HG03460 (cell line): ENCODE results near the gene PELI1.

Source experiments
- ATAC-seq: cut with Tn5 transposase; IDR thresholded peaks from one replicate; pipeline ENCODE4 v1.9.1; 2021; ENCODE audit not compliant: unreplicated experiment

PELI1 gene

GRCh38 chr2:64157792-64158191 is 13.6 kb upstream of the PELI1 start:
- ATAC-seq, result no peak

DNA sequence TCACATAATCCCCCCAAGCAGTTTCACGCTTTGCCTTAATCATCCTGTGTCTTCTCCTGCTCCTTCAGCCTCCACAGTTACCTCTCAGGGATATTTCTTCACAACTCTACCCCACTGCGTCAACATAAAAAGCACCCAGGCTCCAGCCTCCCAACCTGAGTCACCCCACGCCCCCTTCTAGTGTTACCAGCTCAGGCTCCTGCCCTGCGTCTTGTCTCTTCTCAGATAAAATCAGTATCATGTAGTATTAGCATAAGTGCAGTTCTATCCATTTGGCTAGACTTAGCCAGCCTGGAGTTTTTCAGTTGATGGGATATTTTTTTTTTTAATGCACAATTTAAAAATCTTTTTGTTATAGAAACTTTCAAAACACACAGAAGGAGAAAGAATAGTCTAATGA is 9.6 kb upstream of the PELI1 start:
- ATAC-seq, result no peak

DNA sequence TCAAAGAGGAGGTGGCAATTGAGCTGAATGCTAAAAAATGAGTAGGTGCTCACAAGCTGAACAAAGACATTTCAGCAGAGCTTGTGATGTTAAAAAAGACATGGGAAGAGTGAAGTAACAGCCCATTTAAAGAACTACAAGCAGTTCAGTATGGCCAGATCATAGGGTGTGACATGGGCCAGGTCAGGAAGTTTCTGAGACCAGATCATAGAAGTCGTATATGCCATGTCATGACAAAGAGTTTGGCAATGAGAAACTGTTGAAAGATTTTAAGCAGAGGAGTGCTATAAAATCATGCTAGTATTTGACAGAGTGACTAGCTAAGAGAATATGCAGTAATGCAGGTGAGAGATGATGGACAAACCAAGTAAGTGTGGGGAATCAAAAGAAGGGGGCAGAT is 7.3 kb upstream of the PELI1 start:
- ATAC-seq, result no peak

DNA sequence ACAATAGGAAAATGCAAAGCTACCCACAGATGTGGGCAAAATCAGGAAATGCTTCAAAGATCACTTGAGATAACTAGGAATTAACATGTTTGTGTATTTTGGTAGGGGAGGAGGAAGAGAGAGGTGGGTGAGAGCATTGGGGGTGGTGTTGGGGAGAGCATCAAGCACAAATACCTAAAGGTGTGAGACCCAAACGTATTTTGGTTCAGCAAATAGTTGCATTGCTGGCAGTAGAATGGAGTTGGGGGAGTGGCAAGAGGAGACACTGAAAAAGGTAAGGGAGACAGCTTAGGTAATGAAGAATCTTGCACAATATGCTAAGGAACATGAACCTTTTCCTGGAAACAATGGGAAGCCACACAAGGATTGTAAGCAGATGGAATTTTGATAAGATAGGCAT is 1.5 kb upstream of the PELI1 start:
- ATAC-seq, result no peak

GRCh38 chr2:64145119-64145518 is 899 bp upstream of the PELI1 start:
- no peak for ATAC-seq

DNA sequence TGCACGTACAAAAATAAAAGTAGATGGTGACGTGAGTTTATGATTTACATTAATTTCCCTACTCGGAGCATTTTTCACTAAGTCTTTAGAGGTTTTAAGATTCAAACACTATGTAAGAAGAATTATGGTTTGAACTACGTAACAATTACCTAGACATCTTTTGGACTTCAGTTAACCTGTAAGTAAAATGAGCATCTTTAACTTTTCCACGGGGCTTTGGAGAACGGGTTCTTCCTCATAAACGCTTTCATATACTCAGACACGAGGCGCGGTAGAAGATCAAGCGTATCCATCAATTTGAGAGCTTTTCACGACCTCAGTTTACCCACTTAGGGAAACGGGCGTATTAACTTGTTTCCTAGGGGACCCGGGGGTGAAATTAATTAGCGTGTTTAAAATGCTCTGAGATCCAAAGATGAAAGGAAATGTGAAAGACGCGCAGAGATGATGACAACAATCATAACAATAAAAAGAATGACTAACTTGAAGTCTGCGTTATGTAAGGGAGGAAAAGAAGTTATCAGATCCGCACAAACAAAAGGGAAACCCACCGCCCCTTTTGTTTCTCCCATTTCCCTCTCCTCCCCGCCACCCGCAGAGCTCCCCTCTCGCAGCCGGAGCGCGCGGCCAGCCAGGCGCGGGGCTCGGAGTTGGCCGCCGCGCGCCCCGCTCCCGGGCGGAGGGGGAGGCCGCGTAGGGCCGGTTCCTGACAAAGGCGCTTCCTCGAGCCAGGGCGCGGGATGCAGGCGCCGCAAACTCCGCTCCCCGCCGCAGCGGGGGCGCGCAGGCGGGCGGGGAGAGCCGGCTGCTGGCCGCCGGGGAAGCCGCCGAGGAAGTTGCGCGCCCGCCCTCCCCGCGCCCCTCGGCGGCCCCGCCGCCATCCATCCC is 807 bp downstream of the PELI1 start:
- peak; percentile 12 for ATAC-seq

DNA sequence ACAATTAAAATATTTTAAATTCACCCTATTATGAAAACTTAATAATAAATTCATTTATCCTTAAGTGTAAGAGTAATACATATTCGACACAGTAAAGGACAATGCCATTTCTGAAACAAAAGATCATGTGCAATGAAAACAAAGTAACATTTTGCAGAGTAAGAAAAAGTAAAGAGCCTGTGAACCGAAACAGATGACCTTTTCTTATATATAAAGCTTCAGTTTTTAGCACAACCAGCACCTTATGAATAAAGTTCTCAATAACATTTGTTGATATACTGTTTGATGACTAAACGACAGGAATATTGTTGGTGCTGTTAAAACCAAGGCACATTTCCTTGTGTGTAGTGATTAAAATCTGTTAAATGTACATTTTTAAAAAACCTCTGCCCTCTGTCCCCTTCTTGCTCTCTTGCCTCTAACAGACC is 1.5 kb downstream of the PELI1 start:
- ATAC-seq, result no peak

GRCh38 chr2:64141674-64142405 is 2.4 kb downstream of the PELI1 start:
- ATAC-seq, result no peak

DNA sequence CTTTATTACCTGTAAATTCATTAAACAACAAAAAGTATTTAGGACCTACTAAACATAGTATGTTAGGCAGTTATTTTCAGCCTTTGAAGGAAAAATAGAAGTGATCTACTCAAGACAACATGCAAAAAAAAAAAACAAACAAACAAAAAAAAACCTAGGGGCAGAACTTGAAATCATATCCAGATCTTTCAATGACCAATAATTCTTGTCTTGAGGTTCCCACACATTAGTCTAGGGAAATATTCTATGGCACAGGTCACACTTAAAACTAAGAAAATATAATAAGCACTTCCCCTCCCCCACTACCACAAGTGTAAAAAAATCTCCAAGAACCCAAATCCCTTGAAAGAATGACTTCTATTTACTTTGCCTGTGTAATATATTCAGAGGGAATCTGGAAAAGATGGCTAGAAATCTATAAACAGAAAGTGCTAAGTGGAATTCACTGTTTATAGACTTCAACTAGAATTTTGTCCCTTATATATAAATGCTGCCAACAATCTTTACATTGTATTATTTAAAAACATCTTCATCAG is 3.5 kb downstream of the PELI1 start:
- ATAC-seq, result no peak

DNA sequence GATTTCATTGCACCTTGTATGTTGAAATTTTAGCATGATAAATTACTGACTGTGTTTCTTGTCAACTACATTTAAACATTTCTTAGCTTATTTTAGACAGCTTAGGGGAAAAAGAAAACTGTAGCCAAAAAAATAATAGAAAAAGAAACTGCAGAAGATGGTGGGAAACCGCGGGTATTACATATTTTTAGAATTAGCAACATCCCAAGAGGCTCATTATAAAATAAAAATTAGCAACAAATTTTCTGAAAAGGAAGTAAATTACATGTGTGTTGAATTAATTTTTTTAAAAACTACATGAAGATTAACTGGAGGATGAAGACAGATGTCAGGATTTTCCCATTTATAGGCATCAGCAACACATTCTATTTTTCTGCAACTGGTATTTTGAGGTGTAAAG is 4.3 kb downstream of the PELI1 start:
- ATAC-seq, result no peak

GRCh38 chr2:64137996-64138395 is 6.2 kb downstream of the PELI1 start:
- no peak for ATAC-seq

DNA sequence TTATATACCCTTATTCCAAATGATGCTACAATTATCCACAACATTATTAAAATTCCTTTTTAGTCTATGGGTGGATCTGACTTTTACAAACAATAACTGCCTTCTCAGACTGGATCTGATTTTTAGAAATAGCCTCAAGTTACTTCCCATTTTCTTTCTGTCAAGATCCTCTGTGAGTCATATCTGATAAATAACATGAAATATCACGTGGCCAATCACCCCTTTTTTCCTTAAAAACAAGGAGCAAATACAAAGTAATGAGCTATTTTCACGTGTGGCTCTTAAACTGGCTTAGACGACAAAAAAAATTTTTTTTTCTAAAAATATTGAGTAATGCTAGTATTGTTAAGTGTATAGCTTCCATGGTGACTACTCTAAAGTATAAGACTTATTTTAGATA is 6.7 kb downstream of the PELI1 start:
- ATAC-seq, result no peak

- no peak for ATAC-seq
Measured at GRCh38 chr2:64135421-64135820, 8.8 kb downstream of the PELI1 start.

- no peak for ATAC-seq
Measured at GRCh38 chr2:64134813-64135212, 9.4 kb downstream of the PELI1 start.

DNA sequence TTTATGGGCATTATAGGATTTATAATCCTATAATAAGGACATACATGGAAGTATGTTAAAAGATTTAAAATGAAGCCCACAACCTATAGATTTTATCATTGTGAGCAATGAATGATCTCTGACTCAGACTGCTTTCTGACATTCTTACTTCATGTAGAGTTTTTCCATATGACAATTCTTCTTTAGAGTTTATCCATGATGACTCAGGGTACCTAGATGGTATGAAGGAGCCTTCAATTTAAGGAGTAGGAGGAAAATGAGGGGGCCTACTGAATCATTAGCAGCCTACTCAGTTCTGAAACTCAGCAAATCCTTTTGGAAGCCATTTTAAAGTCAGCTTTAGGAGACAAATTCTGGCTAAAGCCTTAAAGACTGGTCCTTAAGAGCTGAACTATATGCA is 10.4 kb downstream of the PELI1 start:
- no peak for ATAC-seq

GRCh38 chr2:64133354-64133753 is 10.9 kb downstream of the PELI1 start:
- no peak for ATAC-seq

DNA sequence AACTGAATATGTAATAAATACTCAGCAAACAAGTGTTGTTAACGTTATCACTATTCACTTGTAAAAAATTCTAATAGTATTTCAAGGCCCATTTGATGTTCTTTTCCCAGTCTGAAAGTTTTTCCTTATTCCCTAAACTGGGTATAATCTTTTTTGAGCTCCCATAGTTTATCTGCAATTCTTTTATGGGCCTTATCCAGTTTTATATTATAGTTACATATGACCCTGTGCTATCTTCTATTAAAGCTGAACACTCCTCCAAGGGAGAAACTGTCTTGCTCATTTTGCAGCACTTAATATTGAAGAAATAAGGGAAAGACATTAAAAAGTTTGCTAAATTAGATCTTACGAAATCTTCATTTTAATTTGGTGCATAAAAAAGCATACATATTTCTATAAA is 13.9 kb downstream of the PELI1 start:
- no peak for ATAC-seq

GRCh38 chr2:64128943-64129391 is 15.3 kb downstream of the PELI1 start:
- no peak for ATAC-seq

GRCh38 chr2:64128406-64128805 is 15.8 kb downstream of the PELI1 start:
- ATAC-seq, result no peak

GRCh38 chr2:64127119-64127518 is 17.1 kb downstream of the PELI1 start:
- no peak for ATAC-seq

DNA sequence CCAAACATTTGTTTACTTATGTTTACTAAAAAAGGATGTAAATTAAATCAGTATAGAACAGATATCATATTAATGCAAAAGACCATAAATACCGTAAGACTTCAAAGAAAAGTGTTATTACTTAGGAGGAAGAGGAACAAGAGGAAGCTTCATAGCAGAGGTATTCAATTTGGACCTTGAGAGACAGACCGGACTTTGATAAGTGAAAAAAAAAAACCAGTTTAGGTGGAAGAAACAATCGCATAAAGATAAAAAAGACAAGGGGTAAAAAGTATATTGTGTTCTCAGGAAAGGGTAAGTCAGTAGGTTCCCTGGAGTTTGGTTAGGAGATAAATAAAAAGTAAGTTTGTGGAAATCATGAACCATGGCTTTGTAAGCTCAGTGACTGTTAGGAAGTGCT is 17.6 kb downstream of the PELI1 start:
- no peak for ATAC-seq

- ATAC-seq, result no peak
Measured at GRCh38 chr2:64124571-64124970, 19.6 kb downstream of the PELI1 start.
